SK-N-MC (cell line): ENCODE data around the gene ALS2.

Experiments
- EZH2 ChIP-seq: fragments of 200-600 bp; sonication (generic); IDR thresholded peaks from one replicate; pipeline ENCODE4 v1.6.1; 2017; ENCODE audit warnings: antibody characterized with exemption
- FOXP2 ChIP-seq: optimal IDR thresholded peaks from 2 replicates; pipeline ENCODE3; 2011; ENCODE audit warnings: mild to moderate bottlenecking, moderate library complexity; ENCODE audit not compliant: insufficient read depth; ENCODE audit errors: extremely low read length, control extremely low read depth
- POLR2AphosphoS5 ChIP-seq: IDR thresholded peaks from 2 replicates; pipeline ENCODE4 v1.6.1; 2012; ENCODE audit warnings: mild to moderate bottlenecking, low read depth, low read length, borderline replicate concordance

GRCh38 chr2:201768918-201769317 is 11.8 kb downstream of the ALS2 start:
- TF ChIP-seq POLR2AphosphoS5 (no peak), FOXP2 (no peak), EZH2 (no peak)
